HuH-7 (cell line): ENCODE measurements around the gene TMPRSS6.

ENCODE experiments used
- DNase-seq: peaks from one replicate; pipeline ENCODE4 v3.0.0; 2011; ENCODE audit warnings: low spot score

Gene TMPRSS6

GRCh38 chr22:37115032-37115431 lies 5.5 kb upstream of the TMPRSS6 start:
- no peak for DNase-seq

- DNase-seq, result no peak
These were observed 4.2 kb upstream of the TMPRSS6 start for GRCh38 chr22:37113757-37114156.

- peak; percentile 59 for DNase-seq
These were observed 2.7 kb upstream of the TMPRSS6 start for GRCh38 chr22:37112084-37112728.

- no peak for DNase-seq
These were observed 1.7 kb upstream of the TMPRSS6 start for GRCh38 chr22:37111156-37111717.

DNA sequence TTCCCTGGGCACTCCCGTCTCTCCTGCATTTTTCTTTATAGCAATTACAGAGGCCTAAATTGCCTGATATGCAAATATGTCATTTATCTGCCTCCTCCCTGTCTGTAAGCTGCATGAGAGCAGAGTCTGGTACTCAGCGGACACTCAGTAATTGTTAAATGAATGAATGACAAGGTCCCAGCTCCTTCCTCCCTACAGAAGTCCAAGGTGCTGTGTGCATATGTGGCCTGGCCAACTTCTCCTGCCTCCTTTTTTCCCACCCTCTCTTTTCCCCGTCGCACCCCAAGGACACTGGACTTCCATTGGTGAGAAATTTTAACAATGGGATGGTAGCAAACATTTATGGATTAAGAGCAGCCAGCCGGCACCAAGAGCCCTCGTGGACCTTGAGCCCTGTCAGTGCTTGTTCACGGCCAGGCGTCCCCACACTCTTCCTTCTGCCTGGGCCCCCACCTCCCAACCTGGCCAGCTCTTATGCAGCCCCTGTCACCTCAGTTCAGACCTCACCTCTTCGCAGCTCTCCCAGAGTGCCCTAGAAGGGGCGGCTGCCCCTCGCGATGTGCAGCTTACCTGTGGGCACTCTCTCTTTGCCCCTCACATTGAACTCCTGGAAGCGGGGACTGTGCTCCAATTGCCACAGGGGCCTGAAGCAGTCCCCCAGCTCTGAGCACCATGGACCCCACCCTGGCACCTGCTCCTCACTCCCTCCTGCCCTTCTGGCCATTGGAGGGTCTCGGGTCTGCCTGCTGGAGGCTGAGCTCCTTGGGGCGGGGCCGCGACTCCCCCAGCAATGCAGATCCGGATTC lies 1.5 kb downstream of the TMPRSS6 start:
- DNase-seq, result no peak

GRCh38 chr22:37105990-37106389 lies 3.5 kb downstream of the TMPRSS6 start:
- DNase-seq, result no peak

GRCh38 chr22:37105154-37105553 lies 4.4 kb downstream of the TMPRSS6 start:
- DNase-seq, result no peak

DNA sequence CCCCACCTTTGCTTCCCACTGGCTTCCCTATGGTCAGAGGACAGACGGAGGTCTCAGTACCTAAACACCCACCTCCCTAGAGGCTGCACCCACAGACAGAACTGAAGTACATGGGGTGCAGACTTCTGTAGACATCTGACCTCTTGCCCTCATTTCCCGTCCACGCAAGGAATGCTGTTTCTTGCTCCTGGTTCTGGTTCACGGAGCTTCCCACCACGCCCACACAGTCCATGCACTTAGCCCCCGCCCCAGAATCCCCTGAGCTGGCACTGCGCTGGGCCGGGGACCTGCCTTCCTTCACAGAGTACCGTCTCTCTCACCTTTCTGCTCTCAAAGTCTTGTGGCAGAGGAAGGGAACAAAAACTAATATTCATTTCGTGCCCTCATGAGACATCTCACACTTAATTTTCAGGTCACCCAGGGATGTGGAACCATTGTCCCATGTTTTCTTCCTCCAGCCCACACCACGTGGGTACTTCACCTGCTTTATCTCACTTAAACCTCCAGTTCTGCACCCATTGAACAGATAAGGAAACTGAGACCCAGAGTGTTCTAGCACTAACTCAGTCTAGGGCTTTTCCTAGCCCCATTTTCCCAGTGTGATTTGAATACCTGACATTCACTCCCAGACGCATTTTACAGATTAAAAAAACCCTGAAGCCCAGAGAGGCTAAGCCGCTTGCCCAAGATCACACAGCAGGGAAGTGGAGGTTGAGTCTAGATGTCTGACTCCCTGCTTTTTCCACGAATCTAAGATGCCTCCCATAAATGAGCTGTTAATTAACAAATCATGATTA lies 5.7 kb downstream of the TMPRSS6 start:
- no peak for DNase-seq

DNA sequence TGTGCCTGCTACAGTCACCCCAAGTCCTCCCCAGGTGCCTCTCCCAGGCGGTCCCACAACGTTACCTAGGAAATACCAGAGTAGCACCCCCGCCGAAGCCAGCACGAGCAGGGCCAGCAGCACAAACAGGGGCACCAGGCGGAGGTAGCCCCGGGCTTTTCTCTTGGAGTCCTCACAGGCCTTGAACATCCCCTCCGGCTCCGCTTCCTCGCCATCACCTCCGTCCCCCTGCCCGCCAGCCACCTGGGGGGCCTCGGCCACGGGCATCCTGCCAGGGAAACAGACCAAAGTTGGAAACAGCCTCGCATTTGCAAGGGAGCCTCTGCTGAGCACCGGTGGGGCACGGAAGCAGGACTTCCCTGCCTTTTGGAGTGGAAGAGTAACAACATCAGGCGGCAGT lies 6.4 kb downstream of the TMPRSS6 start:
- no peak for DNase-seq

DNA sequence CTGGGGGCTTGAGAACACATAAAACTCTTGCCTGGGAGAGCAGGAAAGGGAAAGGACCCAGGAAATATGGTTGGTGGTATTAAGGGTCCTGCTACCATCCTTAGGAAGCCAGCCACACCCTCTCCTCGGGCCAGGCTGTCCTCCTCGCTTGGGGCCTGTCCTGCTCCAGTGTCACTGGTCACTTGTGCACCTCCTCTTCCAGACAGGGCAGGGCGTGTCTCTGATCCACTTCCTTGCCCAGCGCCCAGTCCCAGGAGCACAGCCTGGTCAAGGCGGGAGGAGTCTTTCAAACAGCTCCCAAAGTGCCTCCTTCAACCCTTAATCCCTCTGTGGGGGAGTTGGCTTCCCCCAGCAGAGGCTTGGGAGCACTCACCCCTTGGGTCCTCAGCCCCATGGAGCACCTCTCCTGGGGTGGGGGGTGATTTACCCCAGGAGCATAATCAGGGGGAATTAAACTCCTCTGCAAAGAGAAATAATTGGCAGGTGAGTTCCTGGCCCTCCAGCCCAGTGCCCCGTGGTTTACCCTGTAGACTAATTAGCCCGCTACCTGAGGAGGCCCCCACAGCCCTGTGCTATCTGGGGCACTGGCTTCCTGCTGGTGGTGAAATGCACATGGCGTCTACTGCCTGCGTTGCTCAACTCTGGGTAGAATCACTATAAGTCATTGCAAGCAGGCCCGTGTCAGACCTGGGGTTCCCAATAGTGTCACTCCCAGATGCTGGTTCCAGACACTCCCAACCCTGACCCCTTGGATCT lies 8.0 kb downstream of the TMPRSS6 start:
- no peak for DNase-seq

DNA sequence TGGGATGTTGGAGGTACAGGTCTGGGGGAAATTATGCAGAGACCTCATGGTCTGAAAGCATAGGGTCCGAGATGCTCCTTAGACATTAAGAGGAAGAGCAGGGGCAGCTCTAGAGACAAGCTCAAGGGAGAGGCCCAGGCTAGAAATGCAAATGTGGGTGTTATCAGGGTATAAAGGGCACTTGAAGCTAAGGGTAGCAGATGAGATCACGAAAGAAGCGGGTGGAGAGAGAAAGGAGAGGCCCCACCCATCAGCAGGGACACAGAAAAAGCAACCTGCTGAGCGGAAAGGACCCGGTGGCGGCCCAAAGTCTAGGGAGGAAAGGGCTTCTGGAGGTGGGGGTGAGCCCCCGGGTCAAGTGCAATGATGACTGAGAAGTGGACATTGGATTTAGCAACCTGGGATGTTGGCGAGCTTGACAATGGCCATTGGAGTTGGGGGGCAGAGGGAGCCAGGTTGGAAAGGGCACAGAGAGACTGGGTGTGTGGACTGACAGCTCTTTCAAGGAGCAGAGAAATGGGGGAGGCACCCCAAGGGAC lies 8.9 kb downstream of the TMPRSS6 start:
- peak; percentile 49 for DNase-seq

DNA sequence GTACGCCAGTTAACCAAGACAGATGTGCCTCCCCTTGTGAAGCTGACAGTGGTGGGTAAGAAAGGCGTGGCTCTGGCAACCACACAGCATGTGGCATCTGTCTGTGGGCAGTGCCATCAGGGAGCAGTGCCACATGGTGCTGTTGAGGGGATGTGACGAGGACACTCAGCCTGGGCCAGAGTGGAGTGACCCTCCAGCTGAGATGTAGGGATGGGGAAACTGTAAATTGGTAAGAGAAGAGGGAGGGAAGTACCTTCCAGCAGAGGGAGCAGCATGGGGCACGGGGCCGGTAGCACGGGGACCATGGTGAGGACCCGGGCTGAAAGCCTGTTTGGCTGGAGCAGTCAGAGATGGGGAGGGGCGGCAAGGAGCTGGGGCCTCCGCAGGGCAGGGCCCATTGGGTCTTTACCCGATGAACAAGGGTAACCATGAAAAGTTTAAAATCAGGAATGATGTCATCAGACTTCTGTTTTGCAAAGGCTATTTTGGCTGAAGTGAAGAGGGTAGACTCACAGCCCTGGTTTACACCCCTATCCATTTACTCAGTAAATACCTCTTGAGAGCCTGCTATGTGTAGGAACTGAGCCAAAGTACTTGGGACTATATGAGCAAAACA lies 10.4 kb downstream of the TMPRSS6 start:
- DNase-seq, result no peak

GRCh38 chr22:37097346-37097745 lies 12.2 kb downstream of the TMPRSS6 start:
- no peak for DNase-seq

- no peak for DNase-seq
These were observed 14.4 kb downstream of the TMPRSS6 start for GRCh38 chr22:37095113-37095512.

DNA sequence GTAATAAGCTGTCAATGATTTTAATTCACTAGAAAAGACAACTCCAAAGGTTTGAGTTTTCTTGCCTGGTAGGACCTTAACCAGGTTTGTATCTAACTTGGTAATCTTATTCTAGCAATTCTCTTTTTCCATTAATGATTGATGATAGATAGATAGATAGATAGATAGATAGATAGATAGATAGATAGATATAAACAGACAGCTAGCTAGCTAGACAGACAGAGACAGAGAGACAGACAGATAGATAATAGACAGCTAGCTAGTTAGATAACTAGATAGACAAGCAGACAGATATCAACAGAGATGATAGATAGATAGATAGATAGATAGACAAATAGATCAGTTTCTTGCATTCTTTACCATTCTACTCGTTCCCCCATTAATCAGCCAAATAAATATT lies 15.3 kb downstream of the TMPRSS6 start:
- no peak for DNase-seq

DNA sequence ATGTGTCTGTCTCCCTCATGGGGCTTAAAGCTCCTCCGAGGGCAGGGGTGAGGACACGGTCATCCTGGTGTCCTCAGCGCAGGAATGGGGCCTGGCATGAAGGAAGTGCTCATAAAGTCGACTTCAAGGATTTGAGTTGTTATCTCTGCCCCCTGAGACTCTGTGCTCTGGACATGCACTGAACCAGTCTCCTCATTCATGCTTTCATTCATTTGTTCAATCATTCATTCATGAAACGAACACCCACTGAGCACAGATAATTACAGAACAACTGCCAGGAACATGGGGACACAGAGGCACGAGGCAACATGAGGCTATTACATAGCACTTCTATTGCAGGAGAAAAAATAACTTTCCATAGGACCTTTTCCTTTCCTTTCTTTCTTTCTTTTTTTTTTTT lies 16.5 kb downstream of the TMPRSS6 start:
- no peak for DNase-seq

- DNase-seq, result no peak
These were observed 17.5 kb downstream of the TMPRSS6 start for GRCh38 chr22:37091994-37092393.

GRCh38 chr22:37090920-37091695 lies 18.4 kb downstream of the TMPRSS6 start:
- no peak for DNase-seq

- DNase-seq, result no peak
These were observed 20.1 kb downstream of the TMPRSS6 start for GRCh38 chr22:37089434-37089833.

DNA sequence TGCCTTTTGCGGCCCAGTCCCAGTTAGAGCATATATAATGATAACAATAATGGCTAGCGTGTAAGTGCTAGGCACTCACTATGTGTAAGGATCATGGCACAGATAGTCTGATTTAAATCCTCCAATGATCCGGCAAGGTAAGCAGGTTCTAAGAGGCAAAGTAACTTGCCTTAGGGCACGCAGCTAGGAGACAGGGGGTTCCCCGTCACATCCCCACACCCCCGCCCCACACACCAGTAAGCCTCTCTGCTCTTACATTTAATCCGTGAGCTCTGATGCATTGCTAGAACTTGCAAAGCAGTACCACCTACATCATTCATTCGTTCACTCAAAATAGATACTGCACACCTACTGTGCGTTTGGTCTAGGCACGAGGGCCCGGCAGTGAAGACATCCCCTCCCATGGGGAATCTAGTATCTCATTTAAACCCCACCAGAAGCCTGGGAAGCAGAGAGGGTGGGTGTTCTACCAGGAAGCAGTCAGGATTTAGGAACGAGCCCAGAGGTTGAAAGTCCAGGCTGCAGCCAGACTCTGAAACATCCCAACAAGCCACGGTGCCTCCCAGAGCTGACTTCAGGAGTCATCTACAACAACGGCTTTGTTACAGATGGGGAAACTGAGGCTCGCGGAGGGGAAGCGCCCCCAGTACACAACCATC lies 20.6 kb downstream of the TMPRSS6 start:
- no peak for DNase-seq
